ENCODE results near the gene BUB1. TPM values are rescaled to one million over a fixed set of nuclear protein-coding genes. Genes with fewer than 3 reads are reported as not detected.

The BUB1 gene
- total and polyA plus RNA-seq, 2 of the 8 experiments (the other 6 are each of a cell fraction or from before 2014, with no cell fraction given) = 48.4 to 113 TPM

DNA sequence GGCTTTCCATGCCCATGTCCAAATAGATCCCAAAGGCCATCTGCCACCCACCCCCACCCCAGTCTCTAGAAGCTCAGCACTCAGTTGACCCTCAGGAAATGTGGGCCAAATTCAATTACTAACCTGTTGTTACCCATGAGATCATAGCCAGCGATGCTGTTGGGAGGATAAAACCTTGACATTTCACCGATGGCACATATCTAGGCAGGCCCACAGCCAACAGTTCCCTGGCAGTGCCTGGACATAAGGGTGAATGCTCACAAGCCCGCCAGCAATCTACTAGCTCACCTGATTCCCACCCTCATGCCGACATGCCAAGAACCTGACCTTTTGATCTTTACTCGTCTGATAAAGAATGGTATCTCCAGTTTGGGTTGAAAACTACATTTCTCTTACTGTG, 42.7 kb upstream of the BUB1 start:
- H2BK15ac ChIP-seq (ENCODE audit: low read length) = no peak overlapping the region
- ChIA-PET POLR2A (ENCODE audit: partially characterized antibody) (interaction anchor here (0.7 to 1.7 kb wide), 3 partner anchors 32 to 904 kb away, joined by 3 to 6 read pairs (median 4); no protein-coding TSS in a partner anchor), CTCF (ENCODE audit: partially characterized antibody) (interaction anchor here (0.6 to 1.3 kb wide), 2 partner anchors 34 to 54 kb away, joined by 3 read pairs; no protein-coding TSS in a partner anchor)
- no peak overlapping the region for H3K4me2 ChIP-seq (ENCODE audit: insufficient read depth in 1 of 2, low read depth in 2 of 2, low read length in 2 of 2)
- no peak overlapping the region for H2BK12ac ChIP-seq (ENCODE audit: low read depth, low read length)
- H3K4ac ChIP-seq (replicated peaks; ENCODE audit: insufficient read length, low read depth, low read length) = no peak overlapping the region
- H3K14ac ChIP-seq (ENCODE audit: insufficient read length) = no peak overlapping the region
- H3K27me3 ChIP-seq (replicated peaks in 1 of 4; ENCODE audit: control insufficient read depth in 3 of 4, extremely low read depth in 1 of 4, insufficient read depth in 3 of 4, low read length in 3 of 4) = peaks cover 0 to under 1% (median 0%) of the 10 kb centered on the region in 4 experiments; a peak in 1 of 7 replicates
- no peaks in the 10 kb centered on the region for H3K79me1 ChIP-seq (ENCODE audit: low read depth, low read length)
- H3K23me2 ChIP-seq (ENCODE audit: low read depth, low read length) = no peaks in the 10 kb centered on the region
- no peak overlapping the region for H4K5ac ChIP-seq (ENCODE audit: insufficient read length, low read depth, low read length)
- H2AK5ac ChIP-seq (ENCODE audit: low read depth, low read length) = no peak overlapping the region
- no peak overlapping the region for H3K4me3 ChIP-seq (ENCODE audit: extremely low read depth in 1 of 4, insufficient read depth in 2 of 4, low read depth in 3 of 4, low read length in 4 of 4)
- H3K18ac ChIP-seq (ENCODE audit: extremely low read depth, low read length) = no peak overlapping the region
- no peaks in the 10 kb centered on the region for H3K9me3 ChIP-seq (ENCODE audit: insufficient read depth in 2 of 2, low read depth in 1 of 2, low read length in 1 of 2)
- no peaks in the 10 kb centered on the region for H3K4me1 ChIP-seq (replicated peaks in 1 of 4; ENCODE audit: control insufficient read depth in 3 of 4, insufficient read depth in 4 of 4, low read length in 3 of 4)
- no peak overlapping the region for H3K9ac ChIP-seq (replicated peaks in 1 of 4; ENCODE audit: extremely low read depth in 1 of 4, low read depth in 3 of 4, low read length in 3 of 4)
- no peaks in the 10 kb centered on the region for H3K79me2 ChIP-seq (ENCODE audit: control insufficient read depth in 1 of 2, insufficient read depth in 2 of 2, low read length in 2 of 2)
- no peak overlapping the region for H2AFZ ChIP-seq (ENCODE audit: low read length)
- DNase-seq (ENCODE audit: low read depth in 1 of 2, low spot score in 2 of 2) = no peak
- no peaks in the 10 kb centered on the region for H3K36me3 ChIP-seq (ENCODE audit: control insufficient read depth in 2 of 4, insufficient read depth in 4 of 4, low read length in 3 of 4)
- no peak overlapping the region for H3K56ac ChIP-seq (replicated peaks; ENCODE audit: insufficient read length, low read depth, low read length)
- WGBS, 2 experiments (ENCODE audit: extremely low coverage in 1 of 2, insufficient coverage in 1 of 2, insufficient read length in 1 of 2, insufficient replicate concordance in 2 of 2, low coverage in 1 of 2, low lambda C conversion rate in 2 of 2, missing lambda C conversion rate in 1 of 2) = 76% methylated on average over 5 of the region's 5 CpGs; no CpG with 5 or more reads in 1 of the 2 experiments
- FAIRE-seq = no peak
- H4K8ac ChIP-seq (ENCODE audit: extremely low read depth, insufficient read depth, low read length) = no peak overlapping the region
- no peak overlapping the region for H2BK5ac ChIP-seq (ENCODE audit: low read depth, low read length)
- TF ChIP-seq SP4 (IDR thresholded peaks at IDR 0.05; ENCODE audit: low read length) (no peak), KDM1A (IDR thresholded peaks at IDR 0.05; ENCODE audit: borderline replicate concordance, low read length) (no peak), EP300 (IDR thresholded peaks at IDR 0.05; ENCODE audit: borderline replicate concordance in 1 of 2, low read depth in 2 of 2, low read length in 2 of 2) (no peak), TAF7 (optimal IDR thresholded peaks at IDR 0.05; ENCODE audit: borderline replicate concordance, low read depth, low read length) (no peak), SIRT6 (IDR thresholded peaks at IDR 0.05; ENCODE audit: low read length) (no peak), FOSL1 (IDR thresholded peaks at IDR 0.05; ENCODE audit: insufficient read depth, low read depth, low read length) (no peak), TCF12 (IDR thresholded peaks at IDR 0.05; ENCODE audit: low read depth, low read length) (no peak), YY1 (IDR thresholded peaks at IDR 0.05; ENCODE audit: low read depth, low read length) (no peak), RBBP5 (IDR thresholded peaks at IDR 0.05; ENCODE audit: borderline replicate concordance, low read depth, low read length) (no peak), CEBPB (IDR thresholded peaks at IDR 0.05; ENCODE audit: low read depth, low read length) (no peak), BRCA1 (IDR thresholded peaks at IDR 0.05; ENCODE audit: low read depth, low read length) (no peak), TEAD4 (IDR thresholded peaks at IDR 0.05; ENCODE audit: low read depth, low read length) (no peak)
- TF ChIP-seq, protein P1, sequence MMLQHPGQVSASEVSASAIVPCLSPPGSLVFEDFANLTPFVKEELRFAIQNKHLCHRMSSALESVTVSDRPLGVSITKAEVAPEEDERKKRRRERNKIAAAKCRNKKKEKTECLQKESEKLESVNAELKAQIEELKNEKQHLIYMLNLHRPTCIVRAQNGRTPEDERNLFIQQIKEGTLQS (IDR thresholded peaks at IDR 0.05; ENCODE audit: insufficient read depth, low read depth, low read length) = no peak
- H4K91ac ChIP-seq (replicated peaks; ENCODE audit: insufficient read length, low read length) = no peak overlapping the region
- no peaks in the 10 kb centered on the region for H4K20me1 ChIP-seq (replicated peaks in 1 of 2; ENCODE audit: control insufficient read depth in 1 of 2, insufficient read depth in 2 of 2, low read length in 2 of 2)
- no peak overlapping the region for H3K23ac ChIP-seq (ENCODE audit: insufficient read length)
- no peak overlapping the region for H2BK20ac ChIP-seq (ENCODE audit: low read length)
- no peak overlapping the region for H2BK120ac ChIP-seq (replicated peaks; ENCODE audit: low read depth, low read length)
- H3K27ac ChIP-seq (ENCODE audit: low read depth, low read length) = no peak overlapping the region
